ENCODE data around the gene TBCE.
"Not testable (repeated sequence)": the region's sequence is repeated elsewhere in the genome, so short reads cannot be mapped to it uniquely, and the experiment has no call there.

The TBCE gene

GRCh38 chr1:235450433-235450832, 83.2 kb downstream of the TBCE start:
- H3K4me3 ChIP-seq (ENCODE audit: low read depth, low read length): no peak overlapping the region

DNA sequence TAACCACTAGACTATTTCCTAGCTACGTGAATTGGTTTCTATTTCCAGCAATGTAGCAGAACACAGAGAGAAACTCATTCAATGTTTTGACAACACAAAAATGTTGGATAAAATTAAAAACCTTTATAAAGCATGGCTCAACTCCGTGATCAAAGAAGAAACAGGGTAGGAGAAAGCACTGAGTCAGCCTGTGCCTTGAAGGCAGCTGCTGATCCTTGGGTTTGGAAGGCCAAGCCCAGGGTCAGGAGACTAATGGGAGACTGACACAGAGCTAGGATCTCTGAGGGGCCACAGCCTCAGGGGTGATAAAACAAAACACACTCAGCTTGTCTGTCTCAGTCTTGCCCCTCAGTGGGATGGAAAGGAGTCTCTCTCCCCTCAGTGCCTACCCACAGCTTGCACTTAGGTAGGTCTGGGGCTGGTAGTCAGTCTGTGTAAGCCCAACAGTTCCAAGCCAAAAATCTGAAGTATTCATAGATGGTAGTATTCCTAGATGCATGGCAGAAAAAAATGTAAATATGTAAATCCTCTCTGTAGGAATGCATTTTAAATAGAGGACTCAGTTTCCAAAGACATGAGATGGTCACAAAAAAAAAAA, 83.8 kb downstream of the TBCE start:
- no peak overlapping the region for H3K4me3 ChIP-seq (ENCODE audit: low read depth, low read length)

GRCh38 chr1:235454021-235454420, 86.8 kb downstream of the TBCE start:
- H3K4me3 ChIP-seq (ENCODE audit: low read depth, low read length): no peak overlapping the region

DNA sequence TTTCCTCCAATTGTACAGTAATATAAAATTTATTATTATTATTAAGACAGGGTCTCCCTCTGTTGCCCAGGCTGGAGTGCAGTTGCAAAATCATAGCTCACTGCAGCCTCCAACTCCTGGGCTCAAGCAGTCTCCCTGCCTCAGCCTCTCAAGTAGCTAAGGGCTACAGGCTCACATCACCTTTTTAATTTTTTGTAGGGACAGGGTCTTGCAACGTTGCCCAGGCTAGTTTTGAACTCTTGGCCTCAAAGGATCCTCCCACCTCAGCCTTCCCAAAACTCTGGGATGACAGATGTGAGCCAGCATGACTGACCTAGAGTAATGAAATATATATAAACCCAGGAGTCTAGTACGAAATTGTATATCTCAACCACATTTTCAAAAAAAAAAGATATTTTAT, 87.9 kb downstream of the TBCE start:
- no peak overlapping the region for H3K4me3 ChIP-seq (ENCODE audit: low read depth, low read length)

DNA sequence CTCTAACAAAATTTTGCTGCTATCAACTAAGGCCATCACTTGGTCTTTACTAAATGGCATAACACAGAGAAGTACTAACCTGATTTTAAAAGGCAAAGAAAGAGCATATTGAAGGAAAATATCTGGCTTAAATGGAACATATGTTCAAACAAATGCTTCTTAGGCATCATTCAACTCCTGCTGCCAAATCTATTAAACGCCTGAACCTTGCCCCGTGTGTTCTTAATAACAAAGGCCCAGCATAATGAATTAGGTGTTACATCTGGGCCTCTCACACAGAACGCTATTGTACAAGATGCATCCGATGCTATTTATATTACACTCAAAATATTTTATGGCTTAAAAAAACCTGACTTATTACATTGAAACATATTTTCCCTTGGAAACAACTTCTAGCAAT, 88.6 kb downstream of the TBCE start:
- H3K4me3 ChIP-seq (ENCODE audit: low read depth, low read length): no peak overlapping the region

DNA sequence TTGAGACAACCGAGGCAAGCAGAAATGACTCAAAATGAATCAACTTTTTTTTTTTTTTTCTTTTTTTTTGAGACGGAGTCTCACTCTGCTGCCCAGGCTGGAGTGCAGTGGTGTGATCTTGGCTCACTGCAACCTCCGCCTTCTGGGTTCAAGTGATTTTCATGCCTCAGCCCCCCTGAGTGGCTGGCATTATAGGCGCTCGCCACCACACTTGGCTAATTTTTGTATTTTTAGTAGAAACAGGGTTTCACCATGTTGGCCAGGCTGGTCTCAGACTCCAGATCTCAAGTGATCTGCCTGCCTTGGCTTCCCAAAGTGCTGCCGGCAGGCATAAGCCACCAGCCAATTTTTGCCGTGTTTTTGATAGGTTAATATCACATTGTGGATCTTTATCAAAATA, 90.6 kb downstream of the TBCE start:
- not testable (repeated sequence) for H3K4me3 ChIP-seq (ENCODE audit: low read depth, low read length)

DNA sequence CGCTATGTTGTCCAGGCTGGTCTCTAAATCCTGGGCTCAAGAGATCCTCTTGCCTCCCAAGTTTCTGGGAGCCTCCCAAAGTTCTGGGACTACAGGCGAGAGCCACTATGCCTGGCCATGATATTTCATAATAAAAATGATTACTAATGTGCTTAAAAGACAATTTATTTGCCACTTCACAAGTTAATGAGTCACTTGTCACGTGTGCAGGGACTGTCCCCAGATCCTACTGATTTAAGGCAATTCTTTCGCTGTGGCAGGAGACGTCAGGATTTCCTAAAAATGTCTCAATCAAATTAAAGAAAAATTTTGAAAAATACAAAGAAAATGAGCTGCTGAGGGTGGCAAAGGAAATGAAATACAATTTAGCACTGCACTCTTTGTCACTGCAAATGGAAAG, 93.5 kb downstream of the TBCE start:
- no peak overlapping the region for H3K4me3 ChIP-seq (ENCODE audit: low read depth, low read length)

DNA sequence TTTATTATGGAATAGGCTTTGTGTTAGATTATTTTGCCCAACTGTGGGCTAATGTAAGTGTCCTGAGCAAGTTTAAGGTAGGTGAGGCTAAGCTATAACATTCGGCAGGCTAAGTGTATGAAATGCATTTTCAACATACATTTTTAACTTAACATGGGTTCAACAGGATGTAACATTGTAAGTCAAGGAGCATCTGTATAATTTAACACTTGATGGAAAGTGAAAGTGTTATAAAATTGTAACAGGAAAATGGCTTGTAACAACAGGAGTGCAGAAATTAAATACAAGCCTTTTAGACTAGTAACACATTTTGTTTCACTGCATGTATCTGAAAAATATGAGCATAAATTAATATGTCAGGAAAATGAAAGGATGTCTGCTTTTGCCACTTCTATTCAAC, 94.7 kb downstream of the TBCE start:
- H3K4me3 ChIP-seq (ENCODE audit: low read depth, low read length): no peak overlapping the region

DNA sequence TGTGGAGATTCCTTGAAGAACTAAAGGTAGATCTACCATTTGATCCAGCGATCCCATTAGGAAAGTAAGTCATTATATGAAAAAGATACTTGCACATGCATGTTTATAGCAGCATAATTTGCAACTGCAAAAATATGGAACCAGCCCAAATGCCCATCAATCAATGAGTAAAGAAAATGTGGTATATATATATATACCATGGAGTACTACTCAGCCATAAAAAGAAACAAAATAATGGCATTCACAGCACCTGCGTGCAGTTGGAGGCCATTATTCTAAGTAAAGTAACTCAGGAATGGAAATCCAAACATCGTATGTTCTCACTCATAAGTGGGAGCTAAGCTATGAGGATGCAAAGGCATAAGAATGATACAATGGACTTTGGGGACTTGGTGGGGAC, 95.6 kb downstream of the TBCE start:
- not testable (repeated sequence) for H3K4me3 ChIP-seq (ENCODE audit: low read depth, low read length)

DNA sequence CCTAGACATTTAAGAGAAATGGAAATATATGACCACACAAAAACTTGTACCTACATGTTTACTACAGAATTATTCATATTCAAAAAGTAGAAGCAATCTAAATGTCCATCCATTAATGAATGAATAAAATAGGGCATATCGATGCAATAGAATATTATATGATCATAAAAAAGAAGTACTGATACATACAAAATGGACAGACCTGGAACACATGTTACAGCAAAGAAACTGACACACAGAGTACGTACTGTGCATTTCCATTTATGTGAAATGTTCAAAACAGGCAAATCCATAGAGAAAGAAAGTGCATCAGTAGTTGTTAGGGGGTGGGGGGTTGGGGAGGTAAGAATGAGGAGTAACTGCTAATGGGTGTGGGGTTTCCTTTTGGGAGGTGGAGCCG, 97.8 kb downstream of the TBCE start:
- H3K4me3 ChIP-seq (ENCODE audit: low read depth, low read length): no peak overlapping the region

GRCh38 chr1:235468004-235468403, 100.8 kb downstream of the TBCE start:
- H3K4me3 ChIP-seq (ENCODE audit: low read depth, low read length): no peak overlapping the region

DNA sequence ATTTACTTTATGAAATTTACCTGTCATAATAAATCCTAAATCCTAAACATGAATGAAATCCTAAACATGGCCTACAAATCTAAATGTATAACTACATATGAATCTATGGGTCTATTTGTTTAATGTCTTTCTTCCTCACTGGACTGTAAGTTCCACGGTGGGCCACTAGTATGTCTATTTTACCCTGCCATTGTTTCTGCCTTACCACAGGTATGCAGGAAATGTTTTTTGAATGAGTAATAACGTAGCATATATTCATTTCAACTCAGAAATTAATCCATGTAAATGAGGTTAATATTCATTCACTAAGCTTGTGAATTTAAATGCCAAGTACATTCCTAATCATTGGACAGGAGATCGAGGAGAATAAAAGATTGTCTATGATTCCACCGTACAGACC, 101.7 kb downstream of the TBCE start:
- H3K4me3 ChIP-seq (ENCODE audit: low read depth, low read length): no peak overlapping the region

- H3K4me3 ChIP-seq (ENCODE audit: low read depth, low read length): not testable (repeated sequence)
These were observed 102.7 kb downstream of the TBCE start for GRCh38 chr1:235469897-235470296.

DNA sequence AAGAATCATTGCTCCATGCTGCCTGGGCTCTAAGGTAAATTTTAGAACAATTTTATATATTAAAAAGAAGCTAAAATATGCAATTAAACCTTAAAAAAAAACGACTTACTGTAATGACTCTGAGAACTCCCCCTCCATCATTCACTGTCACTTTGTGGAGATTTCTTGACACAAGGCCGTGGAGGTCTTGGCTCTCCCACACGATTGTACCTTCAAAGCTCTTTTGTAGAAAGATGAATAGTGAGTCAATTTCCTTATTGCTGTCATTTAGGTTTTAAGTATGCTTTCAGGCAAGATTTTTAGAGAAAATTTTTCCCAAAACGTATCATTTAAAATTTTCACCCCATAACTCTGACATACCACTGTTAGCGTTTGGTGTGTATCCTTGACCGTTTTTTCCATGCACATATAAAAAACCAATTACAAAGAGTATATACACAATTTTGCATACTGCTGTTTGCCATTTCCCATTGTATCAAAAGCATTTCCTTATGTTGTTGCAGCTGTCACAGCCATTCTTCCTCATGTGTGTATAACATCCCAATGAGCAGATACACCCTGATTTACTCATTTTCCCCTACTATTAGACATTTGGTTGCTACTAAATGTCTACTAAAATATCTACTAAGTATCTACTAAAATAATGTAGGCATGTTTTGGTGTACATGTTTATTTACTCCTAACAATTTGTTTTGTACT, 103.7 kb downstream of the TBCE start:
- H3K4me3 ChIP-seq (ENCODE audit: low read depth, low read length): no peak overlapping the region

- no peak overlapping the region for H3K4me3 ChIP-seq (ENCODE audit: low read depth, low read length)
These were observed 106.6 kb downstream of the TBCE start for GRCh38 chr1:235473806-235474205.

DNA sequence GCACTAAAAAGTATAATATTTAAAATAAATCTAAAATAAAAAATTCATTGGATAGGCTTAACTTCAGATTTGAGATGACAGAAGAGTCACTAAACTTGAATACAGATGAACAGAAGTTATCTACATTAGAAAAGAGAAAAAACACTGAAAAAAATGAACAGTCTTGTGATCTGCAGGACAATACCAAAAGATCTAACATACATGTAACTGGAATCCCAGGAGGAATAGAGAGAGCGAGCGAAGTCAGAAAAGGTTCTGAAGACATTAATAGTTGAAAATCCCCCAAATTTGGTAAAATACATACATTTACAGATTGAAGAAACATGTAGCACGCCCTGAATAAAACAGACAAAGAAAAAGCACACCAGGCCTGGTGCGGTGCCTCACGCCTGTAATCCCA, 115.9 kb downstream of the TBCE start:
- H3K4me3 ChIP-seq (ENCODE audit: low read depth, low read length): no peak overlapping the region

- no peak overlapping the region for H3K4me3 ChIP-seq (ENCODE audit: low read depth, low read length)
These were observed 118.3 kb downstream of the TBCE start for GRCh38 chr1:235485558-235485957.

GRCh38 chr1:235486321-235486720, 119.1 kb downstream of the TBCE start:
- no peak overlapping the region for H3K4me3 ChIP-seq (ENCODE audit: low read depth, low read length)

DNA sequence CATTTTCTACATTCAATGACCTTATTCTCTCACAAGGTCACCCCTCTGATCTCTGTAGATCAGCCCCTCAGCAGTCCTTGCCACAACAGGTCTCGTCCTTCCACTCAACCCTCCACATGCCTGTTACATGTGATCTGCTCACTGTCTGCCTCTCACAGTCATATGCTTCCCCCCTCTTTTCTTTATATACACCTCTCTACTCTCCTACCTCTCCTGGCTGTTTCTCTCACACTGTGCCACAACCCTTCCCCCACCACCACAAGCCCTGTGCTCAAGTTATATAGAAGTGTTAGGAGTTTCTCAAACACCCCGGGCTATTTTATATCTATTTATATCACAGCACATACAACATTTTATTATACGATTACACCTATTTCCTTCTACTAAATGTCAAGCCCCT, 124.4 kb downstream of the TBCE start:
- H3K4me3 ChIP-seq (ENCODE audit: low read depth, low read length): no peak overlapping the region

- H3K4me3 ChIP-seq (ENCODE audit: low read depth, low read length): no peak overlapping the region
These were observed 127.3 kb downstream of the TBCE start for GRCh38 chr1:235494531-235494930.

DNA sequence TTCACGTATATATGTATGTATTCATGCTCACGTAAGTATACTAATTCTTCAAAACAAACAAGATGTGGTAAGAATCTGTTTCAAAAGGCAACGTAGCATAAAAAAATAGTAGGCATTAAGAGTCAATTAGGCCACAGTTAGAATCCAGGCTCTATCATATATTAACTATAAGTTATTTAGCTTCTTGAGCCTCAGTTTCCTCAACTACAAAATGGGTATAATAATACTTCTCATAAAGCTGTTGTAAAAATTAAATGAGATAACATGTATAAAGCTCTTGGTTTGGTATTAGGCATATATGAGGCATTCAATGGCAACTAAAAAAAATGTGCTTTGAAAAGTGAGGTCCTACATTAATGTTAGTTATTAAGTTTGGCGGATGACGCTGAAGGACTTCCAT, 127.8 kb downstream of the TBCE start:
- H3K4me3 ChIP-seq (ENCODE audit: low read depth, low read length): no peak overlapping the region

DNA sequence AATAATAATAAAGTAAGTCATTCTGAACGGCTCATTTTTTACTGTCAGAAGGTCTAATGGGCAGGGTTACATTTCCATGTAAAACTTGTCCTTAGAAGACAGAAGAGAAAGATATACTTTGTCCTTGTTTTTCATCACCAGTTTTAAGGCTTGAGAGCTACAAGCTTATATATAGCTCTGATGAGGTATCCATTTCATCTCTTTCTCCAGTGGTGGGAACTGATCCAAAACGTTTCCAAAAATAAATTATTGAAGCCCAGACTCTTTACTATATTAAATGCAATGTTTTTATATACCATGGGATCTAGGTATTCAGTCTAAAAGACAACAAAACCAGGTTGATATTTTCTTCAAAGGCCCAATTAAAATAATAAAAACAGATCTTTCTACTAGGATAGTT, 128.3 kb downstream of the TBCE start:
- H3K4me3 ChIP-seq (ENCODE audit: low read depth, low read length): no peak overlapping the region

DNA sequence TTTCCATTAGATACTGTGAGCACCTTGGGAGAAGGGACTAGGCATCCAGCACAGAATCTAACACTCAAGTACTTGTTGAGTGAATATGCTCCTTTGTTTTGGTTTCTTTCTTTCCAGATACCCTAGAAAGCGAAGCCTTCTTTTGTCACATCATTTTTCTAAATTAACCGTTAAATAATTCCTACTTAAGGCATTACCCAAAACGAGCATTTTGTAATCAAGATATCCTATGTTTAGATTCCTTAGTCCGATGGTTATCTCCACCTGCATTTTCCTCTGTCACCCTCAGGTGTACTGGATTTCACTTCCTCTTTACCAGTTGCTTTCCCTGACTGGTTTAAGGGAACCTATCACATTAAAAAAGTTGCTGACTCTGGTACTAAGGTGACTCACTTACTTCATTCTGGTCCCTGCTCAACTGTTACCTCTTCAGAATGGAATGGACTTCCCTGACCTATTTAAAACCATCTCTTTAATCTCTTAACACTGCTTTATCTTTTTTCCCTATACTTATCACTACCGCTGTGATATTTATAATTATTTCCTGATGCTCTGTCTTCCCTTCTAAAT, 133.8 kb downstream of the TBCE start:
- no peak overlapping the region for H3K4me3 ChIP-seq (ENCODE audit: low read depth, low read length)

Data from iPS-11a (cell line).